NCI-H2171 (cell line): Measurements from ENCODE around the gene MGMT.
A peak's percentile ranks its signal among the peaks of the same experiment; 100 is the strongest.

ENCODE experiments used
- DNase-seq: peaks from one replicate; lab custom pipeline; 2025; lab: John Stamatoyannopoulos, UW

Gene MGMT

GRCh38 chr10:129626309-129626708 is 159.3 kb downstream of the MGMT start:
- DNase-seq, result no peak

GRCh38 chr10:129626796-129627435 is 159.9 kb downstream of the MGMT start:
- DNase-seq, result peak; percentile 71

- DNase-seq, result no peak
These were observed 160.4 kb downstream of the MGMT start for GRCh38 chr10:129627442-129627841.

GRCh38 chr10:129628823-129629222 is 161.8 kb downstream of the MGMT start:
- DNase-seq, result no peak

GRCh38 chr10:129629911-129630310 is 162.9 kb downstream of the MGMT start:
- DNase-seq, result no peak

- no peak for DNase-seq
These were observed 164.0 kb downstream of the MGMT start for GRCh38 chr10:129631006-129631405.

- no peak for DNase-seq
These were observed 165.0 kb downstream of the MGMT start for GRCh38 chr10:129631870-129632623.

GRCh38 chr10:129637010-129637409 is 170.0 kb downstream of the MGMT start:
- DNase-seq, result no peak

GRCh38 chr10:129637846-129638245 is 170.8 kb downstream of the MGMT start:
- peak; percentile 49 for DNase-seq

- DNase-seq, result no peak
These were observed 174.3 kb downstream of the MGMT start for GRCh38 chr10:129641351-129641750.

GRCh38 chr10:129641982-129642381 is 174.9 kb downstream of the MGMT start:
- DNase-seq, result no peak

GRCh38 chr10:129642427-129642826 is 175.4 kb downstream of the MGMT start:
- no peak for DNase-seq

GRCh38 chr10:129643266-129643665 is 176.2 kb downstream of the MGMT start:
- no peak for DNase-seq

GRCh38 chr10:129645487-129645886 is 178.4 kb downstream of the MGMT start:
- DNase-seq, result no peak

GRCh38 chr10:129646973-129647372 is 179.9 kb downstream of the MGMT start:
- DNase-seq, result no peak

GRCh38 chr10:129647590-129647989 is 180.5 kb downstream of the MGMT start:
- DNase-seq, result no peak

- DNase-seq, result no peak
These were observed 181.8 kb downstream of the MGMT start for GRCh38 chr10:129648856-129649255.

GRCh38 chr10:129652021-129652420 is 185.0 kb downstream of the MGMT start:
- DNase-seq, result no peak

GRCh38 chr10:129652521-129653201 is 185.6 kb downstream of the MGMT start:
- no peak for DNase-seq

GRCh38 chr10:129653428-129653827 is 186.4 kb downstream of the MGMT start:
- no peak for DNase-seq

GRCh38 chr10:129653861-129654260 is 186.8 kb downstream of the MGMT start:
- no peak for DNase-seq

GRCh38 chr10:129654461-129654860 is 187.4 kb downstream of the MGMT start:
- no peak for DNase-seq

- DNase-seq, result no peak
These were observed 188.1 kb downstream of the MGMT start for GRCh38 chr10:129655007-129655678.
